Measurements from ENCODE around the gene ARFGAP1. TPM values are rescaled to one million over a fixed set of nuclear protein-coding genes. Genes with fewer than 3 reads are reported as not detected.

Gene ARFGAP1
- total and polyA plus RNA-seq, 2 of the 8 experiments (the other 6 are each of a cell fraction or from before 2014, with no cell fraction given): 93.7 to 100 TPM

DNA sequence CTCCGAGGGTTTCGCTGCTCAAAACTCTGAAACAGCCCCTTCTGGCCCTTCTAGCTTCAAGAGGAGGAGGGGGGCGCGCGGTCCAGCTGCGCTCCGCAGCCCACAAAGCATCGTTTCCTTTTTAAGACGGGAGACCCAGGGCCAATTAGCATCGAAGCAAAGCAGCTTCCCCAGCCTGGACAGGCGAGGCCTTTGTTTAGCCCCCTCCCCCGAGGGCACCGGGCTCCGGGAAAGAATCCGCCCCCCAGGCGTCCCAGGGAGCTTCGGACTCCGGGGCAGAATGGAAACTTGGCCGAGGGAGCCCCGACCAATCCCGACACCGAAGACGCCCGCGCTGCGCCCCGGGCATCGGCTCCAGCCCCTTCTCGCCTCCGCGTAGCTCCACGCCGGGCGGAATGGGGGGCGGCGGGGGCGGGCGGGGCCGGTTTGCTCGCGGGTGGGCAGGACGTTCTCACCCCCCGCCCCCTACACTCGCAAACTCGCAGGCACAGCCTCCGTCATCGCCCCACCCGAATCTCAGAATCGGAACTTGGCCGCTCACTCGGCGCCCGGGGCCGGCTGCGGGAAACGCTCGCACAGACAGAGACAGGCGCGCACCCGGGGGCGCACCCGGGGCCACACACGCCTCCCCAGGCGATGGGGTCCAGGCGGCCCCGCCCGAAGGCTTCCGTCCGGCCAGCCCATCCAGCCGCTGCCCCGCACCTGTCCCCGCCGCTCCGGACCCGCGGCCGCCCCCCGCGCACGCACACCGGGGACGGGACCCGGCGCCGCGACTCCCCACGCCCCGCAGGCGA lies 19.0 kb upstream of the ARFGAP1 start:
- H3K27me3 ChIP-seq (replicated peaks in 1 of 4; ENCODE audit: control insufficient read depth in 3 of 4, extremely low read depth in 1 of 4, insufficient read depth in 3 of 4, low read length in 3 of 4): peaks cover 4 to 51% (median 40%) of the 10 kb centered on the region in 4 experiments
- H2AK5ac ChIP-seq (ENCODE audit: low read depth, low read length): no peak overlapping the region
- no peak overlapping the region for H3K56ac ChIP-seq (replicated peaks; ENCODE audit: insufficient read length, low read depth, low read length)
- WGBS, 2 experiments (ENCODE audit: extremely low coverage in 1 of 2, insufficient coverage in 1 of 2, insufficient read length in 1 of 2, insufficient replicate concordance in 2 of 2, low coverage in 1 of 2, low lambda C conversion rate in 2 of 2, missing lambda C conversion rate in 1 of 2): 3% methylated on average over 44 of the region's 89 CpGs; no CpG with 5 or more reads in 1 of the 2 experiments
- H3K36me3 ChIP-seq (ENCODE audit: control insufficient read depth in 2 of 4, insufficient read depth in 4 of 4, low read length in 3 of 4): no peaks in the 10 kb centered on the region; a peak in 1 of 8 replicates
- no peak overlapping the region for H3K27ac ChIP-seq (ENCODE audit: low read depth, low read length)
- no peak overlapping the region for H2BK120ac ChIP-seq (replicated peaks; ENCODE audit: low read depth, low read length)
- H3K23me2 ChIP-seq (ENCODE audit: low read depth, low read length): peaks cover 13% of the 10 kb centered on the region; the same call in 1 of the 2 replicates
- POLR2A ChIA-PET (ENCODE audit: partially characterized antibody): interaction anchor here (0.7 to 4.7 kb wide), 13 partner anchors 9 to 109 kb away, joined by 3 to 21 read pairs (median 4); partner anchors contain the start of genes ARFGAP1 and BIRC7
- CTCF ChIA-PET (ENCODE audit: partially characterized antibody): interaction anchor here (0.6 to 6.8 kb wide), 13 partner anchors 10 to 575 kb away, joined by 3 to 87 read pairs (median 5); partner anchors contain the start of gene BIRC7
- peak overlapping the region; percentile 35; the same call in 1 of the 2 replicates for H2AFZ ChIP-seq (ENCODE audit: low read length)
- peaks cover 0 to 4% of the 10 kb centered on the region in 2 experiments for H4K20me1 ChIP-seq (replicated peaks in 1 of 2; ENCODE audit: control insufficient read depth in 1 of 2, insufficient read depth in 2 of 2, low read length in 2 of 2)
- peak overlapping the region; percentile 63; the same call in 1 of the 2 replicates for H4K8ac ChIP-seq (ENCODE audit: extremely low read depth, insufficient read depth, low read length)
- peak overlapping the region; percentile 79 to 97 for H3K4me2 ChIP-seq (ENCODE audit: insufficient read depth in 1 of 2, low read depth in 2 of 2, low read length in 2 of 2)
- FAIRE-seq (no peak), DNase-seq (ENCODE audit: low read depth in 1 of 2, low spot score in 2 of 2) (peak in 1 of 2 experiments; percentile 82)
- H3K4ac ChIP-seq (replicated peaks; ENCODE audit: insufficient read length, low read depth, low read length): no peak overlapping the region
- no peaks in the 10 kb centered on the region for H3K79me2 ChIP-seq (ENCODE audit: control insufficient read depth in 1 of 2, insufficient read depth in 2 of 2, low read length in 2 of 2)
- no peak overlapping the region for H3K23ac ChIP-seq (ENCODE audit: insufficient read length)
- H3K18ac ChIP-seq (ENCODE audit: extremely low read depth, low read length): peak overlapping the region; percentile 78
- no peak overlapping the region for H2BK20ac ChIP-seq (ENCODE audit: low read length)
- peaks cover 2 to 18% (median 15%) of the 10 kb centered on the region in 4 experiments for H3K4me1 ChIP-seq (replicated peaks in 1 of 4; ENCODE audit: control insufficient read depth in 3 of 4, insufficient read depth in 4 of 4, low read length in 3 of 4)
- H3K14ac ChIP-seq (ENCODE audit: insufficient read length): no peak overlapping the region
- no peak overlapping the region for H3K9ac ChIP-seq (replicated peaks in 1 of 4; ENCODE audit: extremely low read depth in 1 of 4, low read depth in 3 of 4, low read length in 3 of 4)
- no peak overlapping the region for H2BK15ac ChIP-seq (ENCODE audit: low read length)
- peak overlapping the region; percentile 59 for H4K91ac ChIP-seq (replicated peaks; ENCODE audit: insufficient read length, low read length)
- peak overlapping the region; percentile 58; the same call in 1 of the 2 replicates for H2BK5ac ChIP-seq (ENCODE audit: low read depth, low read length)
- H3K79me1 ChIP-seq (ENCODE audit: low read depth, low read length): no peaks in the 10 kb centered on the region; the same call in 1 of the 2 replicates
- no peaks in the 10 kb centered on the region for H3K9me3 ChIP-seq (ENCODE audit: insufficient read depth in 2 of 2, low read depth in 1 of 2, low read length in 1 of 2)
- 0 out of 2 replicates have a peak overlapping the region, but pooled peaks have one; percentile 78 for H2BK12ac ChIP-seq (ENCODE audit: low read depth, low read length)
- peak overlapping the region; percentile 13 for H4K5ac ChIP-seq (ENCODE audit: insufficient read length, low read depth, low read length)
- peak overlapping the region; percentile 36 to 67 (median 54) for H3K4me3 ChIP-seq (ENCODE audit: extremely low read depth in 1 of 4, insufficient read depth in 2 of 4, low read depth in 3 of 4, low read length in 4 of 4)
- no peak for TF ChIP-seq POU5F1 (IDR thresholded peaks at IDR 0.05; ENCODE audit: low read depth, low read length)
- no peak for TF ChIP-seq ASH2L (IDR thresholded peaks at IDR 0.05; ENCODE audit: low read length)
- TF ChIP-seq, protein P1, sequence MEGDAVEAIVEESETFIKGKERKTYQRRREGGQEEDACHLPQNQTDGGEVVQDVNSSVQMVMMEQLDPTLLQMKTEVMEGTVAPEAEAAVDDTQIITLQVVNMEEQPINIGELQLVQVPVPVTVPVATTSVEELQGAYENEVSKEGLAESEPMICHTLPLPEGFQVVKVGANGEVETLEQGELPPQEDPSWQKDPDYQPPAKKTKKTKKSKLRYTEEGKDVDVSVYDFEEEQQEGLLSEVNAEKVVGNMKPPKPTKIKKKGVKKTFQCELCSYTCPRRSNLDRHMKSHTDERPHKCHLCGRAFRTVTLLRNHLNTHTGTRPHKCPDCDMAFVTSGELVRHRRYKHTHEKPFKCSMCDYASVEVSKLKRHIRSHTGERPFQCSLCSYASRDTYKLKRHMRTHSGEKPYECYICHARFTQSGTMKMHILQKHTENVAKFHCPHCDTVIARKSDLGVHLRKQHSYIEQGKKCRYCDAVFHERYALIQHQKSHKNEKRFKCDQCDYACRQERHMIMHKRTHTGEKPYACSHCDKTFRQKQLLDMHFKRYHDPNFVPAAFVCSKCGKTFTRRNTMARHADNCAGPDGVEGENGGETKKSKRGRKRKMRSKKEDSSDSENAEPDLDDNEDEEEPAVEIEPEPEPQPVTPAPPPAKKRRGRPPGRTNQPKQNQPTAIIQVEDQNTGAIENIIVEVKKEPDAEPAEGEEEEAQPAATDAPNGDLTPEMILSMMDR (IDR thresholded peaks at IDR 0.05; ENCODE audit: control extremely low read depth in 1 of 3, insufficient read depth in 1 of 3, low read depth in 1 of 3, low read length in 3 of 3): no peak
- 0 out of 2 replicates have a peak, but pooled peaks have one; percentile 19 for TF ChIP-seq TBP (IDR thresholded peaks at IDR 0.05; ENCODE audit: low read depth, low read length)
- TF ChIP-seq CBX8 (IDR thresholded peaks at IDR 0.05; ENCODE audit: borderline replicate concordance, low read depth, low read length): no peak
- peak; percentile 5 for TF ChIP-seq EZH2 (IDR thresholded peaks at IDR 0.05; ENCODE audit: low read depth, low read length, severe bottlenecking)
- TF ChIP-seq, protein P2, sequence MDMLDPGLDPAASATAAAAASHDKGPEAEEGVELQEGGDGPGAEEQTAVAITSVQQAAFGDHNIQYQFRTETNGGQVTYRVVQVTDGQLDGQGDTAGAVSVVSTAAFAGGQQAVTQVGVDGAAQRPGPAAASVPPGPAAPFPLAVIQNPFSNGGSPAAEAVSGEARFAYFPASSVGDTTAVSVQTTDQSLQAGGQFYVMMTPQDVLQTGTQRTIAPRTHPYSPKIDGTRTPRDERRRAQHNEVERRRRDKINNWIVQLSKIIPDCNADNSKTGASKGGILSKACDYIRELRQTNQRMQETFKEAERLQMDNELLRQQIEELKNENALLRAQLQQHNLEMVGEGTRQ (IDR thresholded peaks at IDR 0.05; ENCODE audit: low read length): no peak
